Amniotic epithelial cell (primary cell): ENCODE measurements around the gene BOD1L2.

Experiments
- DNase-seq: peaks from one replicate; pipeline ENCODE4 v3.0.0-alpha.2; 2010; ENCODE audit warnings: low read depth

BOD1L2 gene

GRCh38 chr18:57150081-57150480 is 3.2 kb downstream of the BOD1L2 start:
- DNase-seq = no peak

- no peak for DNase-seq
Measured at GRCh38 chr18:57150828-57151227, 3.9 kb downstream of the BOD1L2 start.

- DNase-seq = no peak
Measured at GRCh38 chr18:57154191-57154830, 7.4 kb downstream of the BOD1L2 start.

GRCh38 chr18:57164401-57164800 is 17.5 kb downstream of the BOD1L2 start:
- DNase-seq = no peak

- DNase-seq = no peak
Measured at GRCh38 chr18:57167617-57168308, 20.9 kb downstream of the BOD1L2 start.

GRCh38 chr18:57171026-57171425 is 24.1 kb downstream of the BOD1L2 start:
- DNase-seq = no peak

GRCh38 chr18:57175532-57175931 is 28.6 kb downstream of the BOD1L2 start:
- DNase-seq = no peak

- DNase-seq = no peak
Measured at GRCh38 chr18:57185434-57185833, 38.5 kb downstream of the BOD1L2 start.

- no peak for DNase-seq
Measured at GRCh38 chr18:57188851-57189557, 42.1 kb downstream of the BOD1L2 start.

- DNase-seq = no peak
Measured at GRCh38 chr18:57190026-57190425, 43.1 kb downstream of the BOD1L2 start.

GRCh38 chr18:57194070-57194469 is 47.2 kb downstream of the BOD1L2 start:
- no peak for DNase-seq

GRCh38 chr18:57194622-57195021 is 47.7 kb downstream of the BOD1L2 start:
- DNase-seq = no peak

GRCh38 chr18:57195341-57195740 is 48.5 kb downstream of the BOD1L2 start:
- DNase-seq = no peak

GRCh38 chr18:57197261-57197660 is 50.4 kb downstream of the BOD1L2 start:
- DNase-seq = no peak

- no peak for DNase-seq
Measured at GRCh38 chr18:57198073-57198472, 51.2 kb downstream of the BOD1L2 start.
